ENCODE data around the gene PRKN.
"Not testable (repeated sequence)": the region's sequence is repeated elsewhere in the genome, so short reads cannot be mapped to it uniquely, and the experiment has no call there.

PRKN gene

DNA sequence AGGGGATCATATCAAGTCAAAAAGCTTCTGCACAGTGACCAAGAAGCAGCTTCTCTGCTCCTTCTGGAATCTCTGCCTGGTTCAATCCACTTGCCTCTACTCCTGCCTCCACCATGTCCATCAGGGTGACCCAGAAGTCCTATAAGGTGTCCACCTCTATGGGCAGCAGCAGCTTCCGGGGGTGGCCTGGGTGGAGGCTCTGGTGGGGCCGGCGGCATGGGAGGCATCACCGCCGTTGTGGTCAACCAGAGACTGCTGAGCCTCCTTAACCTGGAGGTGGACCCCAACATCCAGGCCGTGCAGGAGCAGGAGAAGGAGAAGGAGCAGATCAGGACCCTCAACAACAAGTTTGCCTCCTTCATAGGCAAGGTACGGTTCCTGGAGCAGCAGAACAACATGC, 159.3 kb downstream of the PRKN start:
- Histone ChIP-seq H3K4me3 (ENCODE audit: low read length) (no peak overlapping the region), H3K9me3 (ENCODE audit: insufficient read depth, low read depth, low read length) (peaks cover 4% of the 10 kb centered on the region; the same call in 1 of the 2 replicates), H3K4me1 (ENCODE audit: insufficient read depth, low read length) (no peaks in the 10 kb centered on the region)

DNA sequence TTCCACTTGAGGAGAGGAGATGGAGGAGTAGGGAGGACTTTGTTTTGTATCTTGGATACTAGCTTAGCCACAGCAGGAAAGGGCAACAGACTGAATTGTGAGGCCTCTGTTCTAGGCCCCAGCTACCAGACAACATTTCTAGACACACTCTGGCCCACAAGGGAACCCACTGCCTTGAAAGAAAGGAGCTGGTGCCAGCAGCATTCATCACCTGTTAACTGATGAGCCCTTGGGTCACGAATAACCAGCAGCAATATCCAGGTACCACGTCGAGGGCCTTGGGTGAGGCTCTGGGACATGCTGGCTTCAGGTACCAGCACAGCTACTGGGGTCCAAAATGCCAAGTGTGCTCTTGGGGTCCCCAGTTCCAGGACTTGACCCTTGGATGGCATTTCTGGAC, 165.5 kb downstream of the PRKN start:
- Histone ChIP-seq H3K27me3 (ENCODE audit: insufficient read depth, low read length) (no peaks in the 10 kb centered on the region), H3K4me1 (ENCODE audit: insufficient read depth, low read length) (no peaks in the 10 kb centered on the region), H3K9me3 (ENCODE audit: insufficient read depth, low read depth, low read length) (no peaks in the 10 kb centered on the region), H3K9ac (ENCODE audit: low read depth, low read length) (no peak overlapping the region), H3K4me3 (ENCODE audit: low read length) (no peak overlapping the region), H3K27ac (ENCODE audit: low read length) (no peak overlapping the region), H3K36me3 (ENCODE audit: insufficient read depth, low read depth, low read length) (no peaks in the 10 kb centered on the region)

More for the DNA sequence above, 159.3 kb downstream of the PRKN start:
- Histone ChIP-seq H3K9ac (ENCODE audit: low read depth, low read length) (no peak overlapping the region), H3K27ac (ENCODE audit: low read length) (no peak overlapping the region), H3K27me3 (ENCODE audit: insufficient read depth, low read length) (no peaks in the 10 kb centered on the region), H3K36me3 (ENCODE audit: insufficient read depth, low read depth, low read length) (no peaks in the 10 kb centered on the region)

DNA sequence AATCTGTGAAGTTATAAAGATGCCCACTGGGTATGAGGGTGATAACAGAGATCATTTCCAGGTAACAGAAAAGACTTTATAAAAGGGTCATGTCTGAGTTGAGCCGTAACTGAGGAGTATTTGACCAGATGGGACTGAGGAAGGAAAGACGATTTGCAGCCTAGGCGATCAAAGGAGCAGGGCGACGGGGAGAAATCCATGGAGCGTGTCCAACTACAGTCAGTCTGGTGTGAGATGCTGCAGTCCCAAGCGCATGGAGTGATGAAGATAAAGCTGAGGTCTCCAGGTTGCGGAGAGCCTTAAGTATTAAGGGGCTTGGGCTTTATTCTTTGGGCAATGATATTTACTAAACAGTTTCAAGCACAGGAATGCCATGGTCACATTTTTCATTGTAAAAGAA, 166.7 kb downstream of the PRKN start:
- Histone ChIP-seq H3K4me1 (ENCODE audit: insufficient read depth, low read length) (no peaks in the 10 kb centered on the region), H3K27me3 (ENCODE audit: insufficient read depth, low read length) (no peaks in the 10 kb centered on the region), H3K9ac (ENCODE audit: low read depth, low read length) (no peak overlapping the region), H3K27ac (ENCODE audit: low read length) (no peak overlapping the region), H3K36me3 (ENCODE audit: insufficient read depth, low read depth, low read length) (no peaks in the 10 kb centered on the region), H3K9me3 (ENCODE audit: insufficient read depth, low read depth, low read length) (no peaks in the 10 kb centered on the region), H3K4me3 (ENCODE audit: low read length) (no peak overlapping the region)

DNA sequence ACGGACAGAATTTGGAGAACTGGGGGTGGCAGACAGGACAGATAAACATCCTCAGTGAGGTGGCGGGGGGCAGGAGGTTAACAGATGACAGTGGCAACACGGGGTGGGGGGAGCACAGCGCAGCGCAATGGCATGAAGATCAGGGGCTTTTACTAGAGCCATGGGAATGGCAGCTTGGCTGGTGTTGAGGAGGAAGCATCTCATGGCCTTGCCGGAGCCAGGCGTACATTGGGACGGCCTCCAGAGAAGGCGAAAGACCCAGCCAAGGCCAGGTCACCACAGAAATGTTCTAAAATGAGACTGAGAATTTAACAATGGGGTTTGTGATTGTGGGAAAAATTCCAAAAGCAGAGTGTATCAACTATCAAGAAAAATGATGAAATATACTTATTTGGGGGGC, 173.0 kb downstream of the PRKN start:
- H3K36me3 ChIP-seq (ENCODE audit: insufficient read depth, low read depth, low read length), result no peaks in the 10 kb centered on the region
- no peak overlapping the region for H3K4me3 ChIP-seq (ENCODE audit: low read length)
- no peaks in the 10 kb centered on the region for H3K9me3 ChIP-seq (ENCODE audit: insufficient read depth, low read depth, low read length)
- H3K9ac ChIP-seq (ENCODE audit: low read depth, low read length), result no peak overlapping the region
- no peaks in the 10 kb centered on the region for H3K27me3 ChIP-seq (ENCODE audit: insufficient read depth, low read length)
- H3K27ac ChIP-seq (ENCODE audit: low read length), result no peak overlapping the region
- H3K4me1 ChIP-seq (ENCODE audit: insufficient read depth, low read length), result no peaks in the 10 kb centered on the region

DNA sequence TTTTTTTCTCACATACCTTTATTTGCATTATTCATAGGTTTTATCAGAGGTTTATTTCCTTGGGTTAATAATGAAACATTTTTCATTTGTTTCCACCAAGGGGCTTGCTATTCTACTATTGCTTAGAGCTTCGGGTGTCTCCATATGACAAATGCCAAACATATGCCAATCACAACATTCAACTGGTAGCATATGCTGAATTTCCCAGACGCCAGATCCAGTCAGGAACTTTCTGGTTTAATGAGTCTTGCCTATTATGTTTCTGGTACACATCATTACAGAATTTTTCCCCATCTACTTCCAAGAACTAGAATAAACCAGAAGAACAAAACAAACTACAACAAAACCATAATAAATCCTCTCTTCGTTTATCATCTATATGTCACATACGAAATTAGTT, 180.7 kb downstream of the PRKN start:
- Histone ChIP-seq H3K27me3 (ENCODE audit: insufficient read depth, low read length) (no peaks in the 10 kb centered on the region), H3K9me3 (ENCODE audit: insufficient read depth, low read depth, low read length) (no peaks in the 10 kb centered on the region), H3K27ac (ENCODE audit: low read length) (no peak overlapping the region), H3K4me3 (ENCODE audit: low read length) (no peak overlapping the region), H3K4me1 (ENCODE audit: insufficient read depth, low read length) (no peaks in the 10 kb centered on the region), H3K36me3 (ENCODE audit: insufficient read depth, low read depth, low read length) (no peaks in the 10 kb centered on the region), H3K9ac (ENCODE audit: low read depth, low read length) (no peak overlapping the region)

- no peak overlapping the region for H3K4me3 ChIP-seq (ENCODE audit: low read length)
- no peaks in the 10 kb centered on the region for H3K27me3 ChIP-seq (ENCODE audit: insufficient read depth, low read length)
- H3K36me3 ChIP-seq (ENCODE audit: insufficient read depth, low read depth, low read length), result no peaks in the 10 kb centered on the region
- no peaks in the 10 kb centered on the region for H3K9me3 ChIP-seq (ENCODE audit: insufficient read depth, low read depth, low read length)
- H3K9ac ChIP-seq (ENCODE audit: low read depth, low read length), result no peak overlapping the region; the same call in 1 of the 2 replicates
- H3K27ac ChIP-seq (ENCODE audit: low read length), result no peak overlapping the region
- H3K4me1 ChIP-seq (ENCODE audit: insufficient read depth, low read length), result no peaks in the 10 kb centered on the region
These were observed 184.3 kb downstream of the PRKN start for GRCh38 chr6:162543221-162543620.

- H3K4me3 ChIP-seq (ENCODE audit: low read length), result no peak overlapping the region
- H3K4me1 ChIP-seq (ENCODE audit: insufficient read depth, low read length), result no peaks in the 10 kb centered on the region
- H3K27me3 ChIP-seq (ENCODE audit: insufficient read depth, low read length), result no peaks in the 10 kb centered on the region
- no peaks in the 10 kb centered on the region for H3K36me3 ChIP-seq (ENCODE audit: insufficient read depth, low read depth, low read length)
- H3K9me3 ChIP-seq (ENCODE audit: insufficient read depth, low read depth, low read length), result no peaks in the 10 kb centered on the region
- no peak overlapping the region for H3K9ac ChIP-seq (ENCODE audit: low read depth, low read length)
- no peak overlapping the region for H3K27ac ChIP-seq (ENCODE audit: low read length)
These were observed 186.5 kb downstream of the PRKN start for GRCh38 chr6:162541019-162541601.

DNA sequence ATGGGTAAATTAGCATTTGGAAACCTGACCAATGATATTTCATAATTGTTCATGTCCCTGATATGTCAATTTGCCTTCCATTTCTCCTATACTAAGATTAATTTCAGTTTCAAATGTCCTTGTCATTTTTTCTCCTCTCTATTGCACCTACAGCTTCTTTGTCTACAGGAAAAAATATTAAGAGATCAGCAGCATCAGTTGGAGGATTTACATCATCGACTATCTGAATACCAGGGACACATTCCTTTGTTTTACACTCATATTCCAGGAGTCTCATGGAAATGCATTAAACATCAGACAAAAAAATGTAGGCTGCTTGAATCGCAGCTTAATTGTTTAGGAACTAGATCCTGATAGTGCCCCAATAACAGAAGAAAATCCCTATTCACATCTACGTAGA, 188.2 kb downstream of the PRKN start:
- no peak overlapping the region for H3K27ac ChIP-seq (ENCODE audit: low read length)
- no peak overlapping the region for H3K9ac ChIP-seq (ENCODE audit: low read depth, low read length)
- H3K36me3 ChIP-seq (ENCODE audit: insufficient read depth, low read depth, low read length), result no peaks in the 10 kb centered on the region
- H3K27me3 ChIP-seq (ENCODE audit: insufficient read depth, low read length), result no peaks in the 10 kb centered on the region
- H3K4me3 ChIP-seq (ENCODE audit: low read length), result no peak overlapping the region
- H3K4me1 ChIP-seq (ENCODE audit: insufficient read depth, low read length), result no peaks in the 10 kb centered on the region
- H3K9me3 ChIP-seq (ENCODE audit: insufficient read depth, low read depth, low read length), result no peaks in the 10 kb centered on the region

DNA sequence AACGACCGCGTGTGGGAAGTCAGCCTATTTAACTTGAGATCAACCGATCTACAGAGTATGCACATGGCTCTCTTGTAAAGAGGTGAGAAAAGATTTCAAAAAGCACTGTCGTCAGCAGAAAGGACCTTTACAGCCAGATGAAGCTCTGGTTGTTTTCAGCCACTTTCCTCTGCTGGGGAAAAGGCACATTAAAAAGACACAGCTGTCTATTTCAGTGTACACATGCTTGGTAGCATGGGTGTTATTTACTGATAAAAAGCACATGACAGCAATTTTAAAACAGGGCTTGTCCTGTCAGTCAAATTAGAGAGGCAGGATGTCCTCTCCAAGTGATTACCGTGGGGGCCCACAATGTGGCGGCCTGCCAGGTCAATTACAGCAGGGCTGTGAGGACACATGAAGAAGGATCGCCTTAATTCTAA, 188.9 kb downstream of the PRKN start:
- H3K4me3 ChIP-seq (ENCODE audit: low read length), result no peak overlapping the region
- no peaks in the 10 kb centered on the region for H3K27me3 ChIP-seq (ENCODE audit: insufficient read depth, low read length)
- no peaks in the 10 kb centered on the region for H3K36me3 ChIP-seq (ENCODE audit: insufficient read depth, low read depth, low read length)
- H3K9me3 ChIP-seq (ENCODE audit: insufficient read depth, low read depth, low read length), result no peaks in the 10 kb centered on the region
- H3K9ac ChIP-seq (ENCODE audit: low read depth, low read length), result no peak overlapping the region
- H3K27ac ChIP-seq (ENCODE audit: low read length), result no peak overlapping the region
- H3K4me1 ChIP-seq (ENCODE audit: insufficient read depth, low read length), result no peaks in the 10 kb centered on the region

DNA sequence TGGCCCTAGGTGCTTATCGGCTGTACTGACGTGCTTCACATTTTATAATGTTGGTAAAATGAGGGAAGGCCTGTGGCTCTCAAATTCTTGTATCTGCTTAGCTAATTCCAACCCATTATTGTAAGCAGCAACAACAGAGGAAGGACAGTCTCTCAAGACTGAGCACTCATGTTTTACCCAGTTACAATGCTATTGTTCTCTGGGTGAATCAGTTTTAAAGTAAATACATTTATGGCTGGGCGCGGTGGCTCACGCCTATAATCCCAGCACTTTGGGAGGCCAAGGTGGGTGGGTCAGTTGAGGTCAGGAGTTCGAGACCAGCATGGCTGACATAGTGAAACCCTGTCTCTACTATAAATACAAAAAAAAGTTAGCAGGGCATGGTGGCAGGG, 194.6 kb downstream of the PRKN start:
- no peaks in the 10 kb centered on the region for H3K27me3 ChIP-seq (ENCODE audit: insufficient read depth, low read length)
- H3K36me3 ChIP-seq (ENCODE audit: insufficient read depth, low read depth, low read length), result no peaks in the 10 kb centered on the region
- H3K27ac ChIP-seq (ENCODE audit: low read length), result no peak overlapping the region

DNA sequence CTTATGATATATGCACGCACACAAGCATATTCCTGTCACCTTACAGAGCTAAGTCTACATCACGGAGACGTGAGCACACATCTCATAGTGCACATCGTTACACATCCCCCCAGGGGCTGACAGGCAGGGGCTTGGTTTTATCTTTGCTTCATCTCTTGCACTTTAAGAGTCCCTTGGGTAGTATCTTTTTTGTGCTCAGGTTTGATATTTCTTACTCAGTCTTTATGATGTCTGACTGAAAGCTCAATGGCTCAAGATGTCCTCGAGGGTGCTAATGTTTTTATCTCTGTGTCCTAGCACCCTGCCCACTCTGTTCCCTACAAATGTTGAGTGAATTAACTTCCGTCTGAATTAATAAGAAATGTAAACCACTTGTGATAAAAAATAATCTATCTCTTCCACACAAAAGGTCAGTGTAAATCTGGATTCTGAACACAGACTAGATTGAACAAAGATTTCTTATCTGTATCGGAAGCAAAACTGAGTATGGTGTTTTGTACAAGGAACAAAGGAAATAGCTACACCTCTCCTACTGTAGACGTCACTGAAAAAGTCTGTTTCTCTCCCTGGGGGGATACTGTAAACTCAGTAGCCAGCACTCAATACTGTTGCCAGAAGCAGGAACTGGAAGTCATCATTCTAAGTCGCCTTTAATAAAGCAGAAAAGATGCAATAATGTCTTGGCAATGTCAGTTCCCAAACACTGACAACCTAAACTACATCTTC, 195.1 kb downstream of the PRKN start:
- H3K27ac ChIP-seq (ENCODE audit: low read length), result no peak overlapping the region
- no peak overlapping the region for H3K4me3 ChIP-seq (ENCODE audit: low read length)
- no peaks in the 10 kb centered on the region; the same call in 1 of the 2 replicates for H3K4me1 ChIP-seq (ENCODE audit: insufficient read depth, low read length)
- H3K36me3 ChIP-seq (ENCODE audit: insufficient read depth, low read depth, low read length), result no peaks in the 10 kb centered on the region
- no peaks in the 10 kb centered on the region for H3K9me3 ChIP-seq (ENCODE audit: insufficient read depth, low read depth, low read length)
- no peaks in the 10 kb centered on the region for H3K27me3 ChIP-seq (ENCODE audit: insufficient read depth, low read length)
- H3K9ac ChIP-seq (ENCODE audit: low read depth, low read length), result no peak overlapping the region

More for the DNA sequence above, 194.6 kb downstream of the PRKN start:
- H3K9me3 ChIP-seq (ENCODE audit: insufficient read depth, low read depth, low read length), result no peaks in the 10 kb centered on the region
- no peaks in the 10 kb centered on the region for H3K4me1 ChIP-seq (ENCODE audit: insufficient read depth, low read length)
- H3K9ac ChIP-seq (ENCODE audit: low read depth, low read length), result no peak overlapping the region
- no peak overlapping the region for H3K4me3 ChIP-seq (ENCODE audit: low read length)

DNA sequence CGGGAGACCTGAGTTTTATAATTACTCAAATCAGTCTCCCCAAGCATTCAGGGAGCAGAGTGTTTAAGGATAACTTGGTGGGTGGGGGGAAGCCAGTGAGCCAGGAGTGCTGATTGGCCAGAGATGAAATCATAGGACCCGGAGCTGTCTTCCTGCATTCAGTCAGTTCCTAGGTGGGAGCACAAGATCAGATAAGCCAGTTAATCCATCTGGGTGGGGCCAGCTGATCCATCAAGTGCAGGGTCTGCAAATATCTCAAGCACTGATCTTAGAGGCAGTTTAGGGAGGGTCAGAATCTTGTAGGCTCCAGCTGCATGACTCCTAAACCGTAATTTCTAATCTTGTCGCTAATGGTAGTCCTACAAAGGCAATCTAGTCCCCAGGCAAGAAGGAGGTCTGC, 196.2 kb downstream of the PRKN start:
- H3K4me1 ChIP-seq (ENCODE audit: insufficient read depth, low read length); H3K4me3 ChIP-seq (ENCODE audit: low read length); H3K36me3 ChIP-seq (ENCODE audit: insufficient read depth, low read depth, low read length); H3K9ac ChIP-seq (ENCODE audit: low read depth, low read length); H3K9me3 ChIP-seq (ENCODE audit: insufficient read depth, low read depth, low read length); H3K27me3 ChIP-seq (ENCODE audit: insufficient read depth, low read length); H3K27ac ChIP-seq (ENCODE audit: low read length): not testable (repeated sequence)

All from iPS-20b (cell line).